CD4-positive, alpha-beta T cell treated with Interleukin-2 at 100 ng/mL for 4 hours (primary cell): ENCODE data around the gene TMEM141.
"Not testable (repeated sequence)": the region's sequence is repeated elsewhere in the genome, so short reads cannot be mapped to it uniquely, and the experiment has no call there.

ENCODE experiments used
- DNase-seq: peaks from one replicate; pipeline ENCODE4 v3.0.0-alpha.2; 2020; ENCODE audit warnings: low spot score

The TMEM141 gene

GRCh38 chr9:136773386-136774044 lies 17.6 kb upstream of the TMEM141 start:
- no peak for DNase-seq

- no peak for DNase-seq
Measured at GRCh38 chr9:136774416-136775045, 16.6 kb upstream of the TMEM141 start.

- DNase-seq, result no peak
Measured at GRCh38 chr9:136775191-136775590, 16.0 kb upstream of the TMEM141 start.

GRCh38 chr9:136776947-136777346 lies 14.2 kb upstream of the TMEM141 start:
- DNase-seq, result no peak

GRCh38 chr9:136777359-136777758 lies 13.8 kb upstream of the TMEM141 start:
- no peak for DNase-seq

- no peak for DNase-seq
Measured at GRCh38 chr9:136779808-136780207, 11.3 kb upstream of the TMEM141 start.

- no peak for DNase-seq
Measured at GRCh38 chr9:136782452-136782851, 8.7 kb upstream of the TMEM141 start.

- DNase-seq, result no peak
Measured at GRCh38 chr9:136784249-136784996, 6.7 kb upstream of the TMEM141 start.

- DNase-seq, result peak; percentile 56
Measured at GRCh38 chr9:136784997-136785361, 6.2 kb upstream of the TMEM141 start.

- DNase-seq, result not testable (repeated sequence)
Measured at GRCh38 chr9:136785565-136786355, 5.4 kb upstream of the TMEM141 start.

- DNase-seq, result no peak
Measured at GRCh38 chr9:136786451-136786850, 4.7 kb upstream of the TMEM141 start.

GRCh38 chr9:136786983-136787382 lies 4.2 kb upstream of the TMEM141 start:
- not testable (repeated sequence) for DNase-seq

- DNase-seq, result peak; percentile 83
Measured at GRCh38 chr9:136787690-136788400, 3.3 kb upstream of the TMEM141 start.

GRCh38 chr9:136788644-136789522 lies 2.3 kb upstream of the TMEM141 start:
- DNase-seq, result not testable (repeated sequence)

- no peak for DNase-seq
Measured at GRCh38 chr9:136789523-136789937, 1.6 kb upstream of the TMEM141 start.

GRCh38 chr9:136791516-136792276 lies 552 bp downstream of the TMEM141 start:
- peak; percentile 69 for DNase-seq

GRCh38 chr9:136792321-136793085 lies 1.4 kb downstream of the TMEM141 start:
- DNase-seq, result no peak

GRCh38 chr9:136793086-136793946 lies 2.2 kb downstream of the TMEM141 start:
- DNase-seq, result no peak
